ENCODE measurements around the gene CASP9.

Gene CASP9

DNA sequence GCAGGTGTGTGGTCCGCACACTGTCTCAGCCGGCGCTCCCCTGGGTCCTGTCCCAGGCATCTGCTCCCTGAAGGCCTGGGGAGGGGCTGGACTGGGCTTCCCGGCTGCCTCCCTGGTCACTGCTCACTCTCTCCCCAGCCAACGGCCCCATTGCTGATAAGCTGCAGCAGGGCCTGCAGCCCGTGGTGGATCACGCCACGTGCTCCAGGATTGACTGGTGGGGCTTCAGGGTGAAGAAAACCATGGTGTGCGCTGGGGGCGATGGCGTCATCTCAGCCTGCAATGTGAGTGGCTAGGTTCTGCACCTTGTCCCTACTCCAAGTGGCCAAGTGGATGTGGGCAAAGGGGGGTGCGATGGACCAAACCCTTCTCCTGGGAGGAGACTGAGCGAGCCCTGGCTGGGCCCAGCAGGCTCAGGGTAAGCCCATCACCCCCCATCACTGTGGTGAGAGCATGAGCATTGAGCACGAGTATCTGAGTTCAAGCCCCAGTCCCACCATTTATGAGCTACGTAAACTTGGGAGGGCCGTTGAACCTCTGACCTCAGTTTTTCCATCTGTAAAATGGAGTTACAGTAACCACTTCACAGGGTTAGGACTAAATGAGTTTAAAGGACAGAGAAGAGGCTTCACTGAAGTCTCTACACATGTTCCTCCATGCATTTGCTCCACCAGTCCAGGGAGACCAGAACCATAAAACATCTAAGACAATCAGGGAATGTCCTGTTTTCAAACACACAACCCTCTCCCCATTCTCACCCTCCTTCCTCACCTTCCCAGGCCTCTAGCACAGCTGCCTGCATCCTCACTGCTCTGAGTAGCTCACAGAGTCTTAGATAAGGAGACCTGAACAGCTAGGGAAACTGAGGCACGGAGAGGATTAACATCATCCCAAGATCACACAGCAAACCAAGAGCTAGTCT lies 79.3 kb downstream of the CASP9 start:
- DNase-seq = no peak

DNA sequence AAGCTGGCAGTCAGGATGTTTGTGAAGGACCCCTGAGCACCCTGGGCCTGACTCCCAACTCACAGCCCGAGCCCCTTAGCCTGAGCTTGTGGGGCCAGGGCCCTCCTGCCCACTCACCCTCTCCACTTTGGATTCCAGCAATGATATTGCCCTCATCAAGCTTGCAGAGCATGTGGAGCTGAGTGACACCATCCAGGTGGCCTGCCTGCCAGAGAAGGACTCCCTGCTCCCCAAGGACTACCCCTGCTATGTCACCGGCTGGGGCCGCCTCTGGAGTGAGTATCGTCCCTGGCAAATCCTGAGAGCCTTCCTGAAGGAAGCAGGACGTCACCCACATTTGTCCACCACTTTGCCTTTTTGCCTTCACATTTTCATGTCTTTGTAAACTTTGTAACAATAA lies 80.7 kb downstream of the CASP9 start:
- no peak for DNase-seq

DNA sequence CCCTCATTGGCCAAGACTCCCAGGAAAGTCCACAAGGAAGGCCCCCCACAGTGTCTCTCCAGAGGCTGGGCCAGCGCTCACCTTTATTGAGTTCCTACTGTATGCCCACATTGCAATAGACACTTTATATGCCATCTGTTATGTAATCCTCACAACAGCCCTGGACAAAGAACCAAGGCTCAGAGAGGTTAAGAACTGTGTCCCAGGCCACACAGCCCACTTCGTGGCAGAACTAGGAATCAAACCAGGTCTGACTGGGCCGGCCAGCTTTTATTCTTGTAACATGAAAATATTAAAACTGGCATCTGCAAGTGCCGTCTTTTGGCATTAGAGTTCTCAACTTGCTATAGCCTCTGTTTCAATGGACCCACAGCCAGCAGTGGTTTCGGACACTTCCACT lies 81.3 kb downstream of the CASP9 start:
- DNase-seq = no peak

DNA sequence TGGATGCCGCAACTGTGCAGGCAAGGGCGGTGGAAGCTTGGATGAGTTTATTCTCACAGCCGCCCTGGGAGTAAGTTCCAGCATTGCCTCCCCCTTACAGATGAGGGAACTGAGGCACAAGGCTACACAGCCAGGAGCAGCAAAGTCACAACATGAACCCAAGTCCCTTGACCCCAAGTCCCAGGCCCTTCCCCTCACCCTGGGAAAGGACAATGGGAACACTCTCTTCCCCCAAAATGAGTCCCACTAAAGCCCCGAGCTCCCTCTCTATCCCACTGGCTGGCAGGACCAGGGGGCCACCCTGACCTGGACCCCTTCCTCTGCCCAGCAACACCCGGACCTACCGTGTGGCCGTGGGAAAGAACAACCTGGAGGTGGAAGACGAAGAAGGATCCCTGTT lies 81.9 kb downstream of the CASP9 start:
- DNase-seq = no peak

All from 8988T (cell line).